ENCODE data around the gene ZBTB49. TPM values are rescaled to one million over a fixed set of nuclear protein-coding genes. Genes with fewer than 3 reads are reported as not detected.

Gene ZBTB49, protein sequence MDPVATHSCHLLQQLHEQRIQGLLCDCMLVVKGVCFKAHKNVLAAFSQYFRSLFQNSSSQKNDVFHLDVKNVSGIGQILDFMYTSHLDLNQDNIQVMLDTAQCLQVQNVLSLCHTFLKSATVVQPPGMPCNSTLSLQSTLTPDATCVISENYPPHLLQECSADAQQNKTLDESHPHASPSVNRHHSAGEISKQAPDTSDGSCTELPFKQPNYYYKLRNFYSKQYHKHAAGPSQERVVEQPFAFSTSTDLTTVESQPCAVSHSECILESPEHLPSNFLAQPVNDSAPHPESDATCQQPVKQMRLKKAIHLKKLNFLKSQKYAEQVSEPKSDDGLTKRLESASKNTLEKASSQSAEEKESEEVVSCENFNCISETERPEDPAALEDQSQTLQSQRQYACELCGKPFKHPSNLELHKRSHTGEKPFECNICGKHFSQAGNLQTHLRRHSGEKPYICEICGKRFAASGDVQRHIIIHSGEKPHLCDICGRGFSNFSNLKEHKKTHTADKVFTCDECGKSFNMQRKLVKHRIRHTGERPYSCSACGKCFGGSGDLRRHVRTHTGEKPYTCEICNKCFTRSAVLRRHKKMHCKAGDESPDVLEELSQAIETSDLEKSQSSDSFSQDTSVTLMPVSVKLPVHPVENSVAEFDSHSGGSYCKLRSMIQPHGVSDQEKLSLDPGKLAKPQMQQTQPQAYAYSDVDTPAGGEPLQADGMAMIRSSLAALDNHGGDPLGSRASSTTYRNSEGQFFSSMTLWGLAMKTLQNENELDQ
- total RNA-seq (2022; extraction: Qiagen RNA extraction; ENCODE audit: low read depth), result 2.1 to 2.9 TPM (median 2.7 TPM) in 5 replicates

DNA sequence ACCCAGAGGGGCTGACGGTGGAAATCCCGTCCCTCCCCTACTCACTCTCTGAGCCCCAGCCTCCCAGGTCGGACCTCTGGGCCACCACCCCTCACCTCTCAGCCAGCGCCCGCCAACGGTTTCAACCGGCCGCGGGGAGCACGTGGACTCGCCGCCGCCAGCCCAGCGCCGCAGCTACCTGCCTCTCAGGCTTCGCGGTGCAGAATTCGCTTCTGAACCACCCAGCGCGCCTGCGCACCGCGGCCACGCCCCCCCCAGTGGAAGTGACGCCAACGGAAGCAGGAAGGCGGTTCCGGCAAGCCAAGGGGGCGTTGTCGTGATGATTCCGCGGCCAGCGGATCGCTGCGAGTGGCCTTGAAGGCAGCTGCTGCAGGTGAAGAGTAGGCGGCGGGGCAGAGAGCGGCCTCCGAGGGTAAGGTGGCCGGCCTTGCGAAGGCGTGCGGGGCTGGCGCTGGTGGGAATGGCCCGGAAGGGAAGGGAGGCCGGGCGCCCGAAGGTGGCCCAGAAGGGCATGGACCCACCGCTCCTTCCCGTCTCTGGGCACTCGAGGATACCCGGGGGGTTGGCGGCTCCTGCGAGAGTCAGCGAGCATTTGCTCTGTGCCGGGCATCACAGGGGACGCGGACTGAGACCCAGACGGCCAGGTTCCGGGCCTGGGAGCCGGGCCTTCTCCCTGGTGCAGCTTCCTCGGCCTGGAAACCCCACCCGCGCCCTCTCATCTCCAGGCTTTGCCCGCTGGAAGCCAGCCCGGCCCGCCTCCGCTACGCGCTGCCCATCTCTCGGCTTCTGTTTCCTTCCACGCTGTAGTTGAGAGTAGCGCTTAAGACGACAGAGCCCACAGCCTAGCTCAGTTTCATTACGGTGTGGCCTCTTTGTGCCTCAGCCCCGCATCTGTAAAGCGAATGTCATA is at the start of gene ZBTB49, which contains the start of gene LYAR:
Gene ZBTB49, plus strand, starts transcription at position 311 of the 910 bp plus-strand sequence. CDS start 9,695 bp downstream, outside the sequence.
Gene LYAR, minus strand, starts transcription at position 214 of the 910 bp plus-strand sequence. CDS start 6,412 bp downstream, outside the sequence.

DNA sequence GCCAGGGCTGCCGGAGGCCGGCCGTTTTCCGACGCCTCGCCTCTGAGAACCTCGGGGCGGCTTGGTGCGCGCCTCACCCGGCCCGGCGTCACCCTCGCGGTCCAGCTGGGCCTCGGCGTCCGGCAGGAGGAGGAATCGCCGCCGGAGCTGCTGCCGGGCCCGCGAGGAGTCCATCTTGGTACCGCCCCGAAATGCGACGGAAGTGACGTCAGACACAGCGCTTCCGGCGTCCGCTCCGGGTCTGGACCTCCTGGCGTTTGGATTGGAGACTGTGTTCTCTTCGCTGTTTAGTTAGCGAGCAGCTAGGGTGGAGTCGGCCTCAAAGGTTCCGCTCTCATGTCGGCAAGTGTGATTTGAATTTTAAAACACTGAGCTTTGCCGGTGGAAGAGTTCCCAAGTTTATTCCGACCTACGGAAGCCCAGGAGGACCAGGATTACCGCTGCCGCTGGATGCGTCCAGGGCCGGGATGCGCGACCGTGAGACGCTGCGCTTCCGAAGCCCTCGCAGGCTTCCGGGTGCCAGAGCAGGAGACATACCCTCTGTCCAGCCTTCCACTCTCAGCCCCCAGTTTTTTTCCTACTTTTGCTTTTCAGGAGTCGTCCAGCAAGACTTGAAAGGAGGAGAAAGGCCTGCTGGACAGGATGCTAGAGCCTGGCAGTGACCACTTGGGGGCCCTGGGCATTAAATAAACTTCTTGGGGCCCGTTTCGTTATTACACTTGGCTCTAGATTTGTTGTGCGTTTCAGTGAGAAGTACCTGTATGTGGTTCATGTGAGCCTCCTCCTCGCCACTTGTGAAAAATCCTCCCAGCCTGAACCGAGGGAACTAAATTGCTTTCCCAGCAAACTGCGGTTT is 41.8 kb upstream of the ZBTB49 start, which contains the start of gene TMEM128:
Gene TMEM128, minus strand, starts transcription at position 195 of the 856 bp plus-strand sequence. Its CDS starts 21 bp downstream, at position 174.

Other genes starting within 250 kb of the ZBTB49 start
- gene OTOP1, start 63.3 kb upstream of the ZBTB49 start, total RNA-seq (2022; extraction: Qiagen RNA extraction; ENCODE audit: low read depth), result not detected in 5 replicates
- 10.0 to 12.8 TPM (median 10.9 TPM) in 5 replicates for gene TMEM128, start 42.0 kb upstream of the ZBTB49 start, total RNA-seq (2022; extraction: Qiagen RNA extraction; ENCODE audit: low read depth)
- gene LYAR, start 97 bp upstream of the ZBTB49 start, total RNA-seq (2022; extraction: Qiagen RNA extraction; ENCODE audit: low read depth), result 28.1 to 36.9 TPM (median 30.1 TPM) in 5 replicates
- 0.60 to 0.98 TPM (median 0.90 TPM) in 5 replicates for gene NSG1, start 96.9 kb downstream of the ZBTB49 start, total RNA-seq (2022; extraction: Qiagen RNA extraction; ENCODE audit: low read depth)